H1 (cell line): ENCODE measurements around the gene TSC22D3.
"Not testable (repeated sequence)": the region's sequence is repeated elsewhere in the genome, so short reads cannot be mapped to it uniquely, and the experiment has no call there.

ENCODE experiments used
- BRCA1 ChIP-seq: IDR thresholded peaks from 2 replicates; pipeline ENCODE4 v1.6.1; 2012; ENCODE audit warnings: low read depth, low read length, improper control_type of control experiment
- EP300 ChIP-seq, 2 experiments: IDR thresholded peaks; 1 replicate in 1 of 2; 2 replicates in 1 of 2; pipeline ENCODE4 v1.6.1; 2011 to 2012; ENCODE audit warnings: low read depth in 2 of 2, low read length in 2 of 2, mild to moderate bottlenecking in 2 of 2, borderline replicate concordance in 1 of 2, inconsistent platforms in 1 of 2, moderate library complexity in 1 of 2
- KDM1A ChIP-seq: fragments of 200-600, 300-600 bp; sonication (generic); IDR thresholded peaks from 2 replicates; pipeline ENCODE4 v1.7.1; 2016; ENCODE audit warnings: mild to moderate bottlenecking, low read length, borderline replicate concordance
- POLR2A ChIP-seq, 2 experiments: IDR thresholded peaks; 1 replicate in 1 of 2; 2 replicates in 1 of 2; pipeline ENCODE4 v1.6.1; 2011; ENCODE audit warnings: low read depth in 2 of 2, low read length in 2 of 2, mild to moderate bottlenecking in 2 of 2; ENCODE audit errors: control extremely low read depth in 1 of 2
- POLR2AphosphoS5 ChIP-seq: IDR thresholded peaks from 2 replicates; pipeline ENCODE4 v1.6.1; 2011; ENCODE audit warnings: low read depth, low read length
- ZNF274 ChIP-seq: IDR thresholded peaks from 2 replicates; pipeline ENCODE4 v1.7.0; 2012; ENCODE audit warnings: low read length, borderline replicate concordance; ENCODE audit errors: extremely low read depth
- TF ChIP-seq, protein P1 (sequence below): IDR thresholded peaks from 2 replicates; pipeline ENCODE4 v1.6.1; 2011; ENCODE audit warnings: low read depth, mild to moderate bottlenecking, low read length; ENCODE audit not compliant: insufficient read depth
- TF ChIP-seq, protein P2 (sequence below), 3 experiments: IDR thresholded peaks; 1 replicate in 2 of 3; 2 replicates in 1 of 3; pipeline versions ENCODE4 v1.5.1 to v1.6.1; 2011; ENCODE audit warnings: low read length in 3 of 3, mild to moderate bottlenecking in 3 of 3, inconsistent platforms in 2 of 3, low read depth in 1 of 3, moderate library complexity in 1 of 3; ENCODE audit not compliant: insufficient read depth in 1 of 3; ENCODE audit errors: control extremely low read depth in 1 of 3

DNA sequence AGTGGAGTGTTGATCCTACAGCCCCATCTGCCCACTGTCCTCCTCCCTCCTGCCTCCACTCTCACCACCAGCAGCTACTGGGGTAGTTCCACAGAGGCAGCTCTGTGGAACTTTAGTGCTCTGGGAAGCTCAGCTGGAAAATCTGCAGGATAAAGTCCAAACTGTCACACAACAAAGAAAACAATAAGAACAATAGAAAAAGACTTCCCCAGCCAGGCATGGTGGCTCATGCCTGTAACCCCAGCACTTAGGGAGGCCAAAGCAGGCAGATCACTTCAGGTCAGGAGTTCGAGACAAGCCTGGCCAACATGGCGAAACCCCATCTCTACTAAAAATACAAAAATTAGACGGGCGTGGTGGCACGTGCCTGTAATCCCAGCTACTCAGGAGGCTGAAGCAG lies 106.9 kb downstream of the TSC22D3 start:
- TF ChIP-seq, protein P1, sequence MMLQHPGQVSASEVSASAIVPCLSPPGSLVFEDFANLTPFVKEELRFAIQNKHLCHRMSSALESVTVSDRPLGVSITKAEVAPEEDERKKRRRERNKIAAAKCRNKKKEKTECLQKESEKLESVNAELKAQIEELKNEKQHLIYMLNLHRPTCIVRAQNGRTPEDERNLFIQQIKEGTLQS: not testable (repeated sequence)
- TF ChIP-seq, protein P2, sequence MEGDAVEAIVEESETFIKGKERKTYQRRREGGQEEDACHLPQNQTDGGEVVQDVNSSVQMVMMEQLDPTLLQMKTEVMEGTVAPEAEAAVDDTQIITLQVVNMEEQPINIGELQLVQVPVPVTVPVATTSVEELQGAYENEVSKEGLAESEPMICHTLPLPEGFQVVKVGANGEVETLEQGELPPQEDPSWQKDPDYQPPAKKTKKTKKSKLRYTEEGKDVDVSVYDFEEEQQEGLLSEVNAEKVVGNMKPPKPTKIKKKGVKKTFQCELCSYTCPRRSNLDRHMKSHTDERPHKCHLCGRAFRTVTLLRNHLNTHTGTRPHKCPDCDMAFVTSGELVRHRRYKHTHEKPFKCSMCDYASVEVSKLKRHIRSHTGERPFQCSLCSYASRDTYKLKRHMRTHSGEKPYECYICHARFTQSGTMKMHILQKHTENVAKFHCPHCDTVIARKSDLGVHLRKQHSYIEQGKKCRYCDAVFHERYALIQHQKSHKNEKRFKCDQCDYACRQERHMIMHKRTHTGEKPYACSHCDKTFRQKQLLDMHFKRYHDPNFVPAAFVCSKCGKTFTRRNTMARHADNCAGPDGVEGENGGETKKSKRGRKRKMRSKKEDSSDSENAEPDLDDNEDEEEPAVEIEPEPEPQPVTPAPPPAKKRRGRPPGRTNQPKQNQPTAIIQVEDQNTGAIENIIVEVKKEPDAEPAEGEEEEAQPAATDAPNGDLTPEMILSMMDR (IDR thresholded peaks at IDR 0.05; ENCODE audit: control extremely low read depth in 1 of 3, insufficient read depth in 1 of 3, low read depth in 1 of 3, low read length in 3 of 3): not testable (repeated sequence)
- TF ChIP-seq KDM1A; POLR2A (IDR thresholded peaks at IDR 0.05; ENCODE audit: control extremely low read depth in 1 of 2, low read depth in 2 of 2, low read length in 2 of 2); EP300 (IDR thresholded peaks at IDR 0.05; ENCODE audit: borderline replicate concordance in 1 of 2, low read depth in 2 of 2, low read length in 2 of 2); POLR2AphosphoS5; BRCA1; ZNF274: not testable (repeated sequence)
